ENCODE data around the gene AFAP1.

AFAP1 gene

DNA sequence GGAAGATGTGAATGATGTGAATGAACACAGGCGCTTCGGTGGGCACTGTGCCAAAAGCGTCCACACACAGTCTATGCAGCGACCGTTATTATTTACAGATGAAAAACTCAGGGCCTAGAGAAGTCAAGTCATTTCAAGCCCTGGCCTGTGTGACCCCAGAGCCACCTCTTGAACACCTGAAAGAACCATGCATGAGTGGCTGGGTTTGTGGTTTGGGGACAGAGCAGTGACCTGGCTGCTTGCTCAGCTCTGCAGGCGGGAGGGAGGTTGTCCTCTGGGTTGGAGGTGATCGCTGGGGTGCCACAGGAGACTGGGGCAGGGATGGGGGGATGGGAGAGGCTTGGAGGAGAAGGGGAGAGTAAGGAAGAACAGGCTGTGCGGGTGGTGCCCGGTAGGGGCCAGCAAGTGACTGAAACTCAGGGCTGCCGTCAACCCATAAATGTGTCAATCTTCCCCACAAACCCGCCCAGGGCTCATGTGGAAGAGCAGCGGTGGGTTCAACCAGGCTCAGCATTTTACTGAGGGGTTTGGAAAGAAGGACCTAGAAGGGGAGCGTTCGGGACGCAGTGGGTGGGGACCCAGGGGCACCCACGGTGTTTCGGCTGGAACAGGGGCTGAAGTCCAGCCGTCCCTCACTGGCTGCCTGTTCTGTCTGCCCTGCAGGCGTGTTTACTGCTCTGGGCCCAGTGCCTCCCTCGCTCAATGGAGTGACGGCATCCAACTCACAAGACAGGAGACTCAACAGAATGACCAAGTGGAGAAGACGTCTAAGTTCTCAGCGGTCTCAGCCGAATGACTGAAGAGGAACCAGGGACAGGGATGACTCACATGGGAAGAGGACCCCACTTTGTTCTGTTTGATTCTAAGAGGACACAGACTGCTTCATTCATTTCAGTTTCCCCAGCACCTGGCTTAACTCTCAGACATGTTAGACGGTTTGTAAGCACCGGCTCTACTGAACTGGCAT is 167.8 kb downstream of the AFAP1 start:
- H3K9me2 ChIP-seq (replicated peaks; ENCODE audit: low read depth, low read length) = no peaks in the 10 kb centered on the region
- no peaks in the 10 kb centered on the region for H3K27me3 ChIP-seq (ENCODE audit: insufficient read depth, low read length, poor library complexity, severe bottlenecking)
- no peaks in the 10 kb centered on the region for H3F3A ChIP-seq (ENCODE audit: low read depth)
- H3K4me3 ChIP-seq (ENCODE audit: low read length, poor library complexity, severe bottlenecking) = no peak overlapping the region
- no peaks in the 10 kb centered on the region for H3K36me3 ChIP-seq (ENCODE audit: insufficient read depth, low read length)
- H3K79me2 ChIP-seq (ENCODE audit: insufficient read depth, low read length) = no peaks in the 10 kb centered on the region
- no peak overlapping the region for H3K9ac ChIP-seq (ENCODE audit: low read depth, low read length, poor library complexity, severe bottlenecking)
- no peak overlapping the region for H2AFZ ChIP-seq (ENCODE audit: low read length)
- no peaks in the 10 kb centered on the region for H4K20me1 ChIP-seq (ENCODE audit: insufficient read depth, low read length, poor library complexity, severe bottlenecking)
- H3K4me1 ChIP-seq (ENCODE audit: insufficient read depth, low read length, poor library complexity, severe bottlenecking) = no peaks in the 10 kb centered on the region
- H3K4me2 ChIP-seq (ENCODE audit: low read depth, low read length, poor library complexity, severe bottlenecking) = no peak overlapping the region
- H3K9me3 ChIP-seq (ENCODE audit: insufficient read depth, low read depth, low read length) = no peaks in the 10 kb centered on the region; the same call in 1 of the 2 replicates
- no peak for TF ChIP-seq EZH2phosphoT487 (IDR thresholded peaks at IDR 0.05; ENCODE audit: borderline replicate concordance)
- TF ChIP-seq, protein P1, sequence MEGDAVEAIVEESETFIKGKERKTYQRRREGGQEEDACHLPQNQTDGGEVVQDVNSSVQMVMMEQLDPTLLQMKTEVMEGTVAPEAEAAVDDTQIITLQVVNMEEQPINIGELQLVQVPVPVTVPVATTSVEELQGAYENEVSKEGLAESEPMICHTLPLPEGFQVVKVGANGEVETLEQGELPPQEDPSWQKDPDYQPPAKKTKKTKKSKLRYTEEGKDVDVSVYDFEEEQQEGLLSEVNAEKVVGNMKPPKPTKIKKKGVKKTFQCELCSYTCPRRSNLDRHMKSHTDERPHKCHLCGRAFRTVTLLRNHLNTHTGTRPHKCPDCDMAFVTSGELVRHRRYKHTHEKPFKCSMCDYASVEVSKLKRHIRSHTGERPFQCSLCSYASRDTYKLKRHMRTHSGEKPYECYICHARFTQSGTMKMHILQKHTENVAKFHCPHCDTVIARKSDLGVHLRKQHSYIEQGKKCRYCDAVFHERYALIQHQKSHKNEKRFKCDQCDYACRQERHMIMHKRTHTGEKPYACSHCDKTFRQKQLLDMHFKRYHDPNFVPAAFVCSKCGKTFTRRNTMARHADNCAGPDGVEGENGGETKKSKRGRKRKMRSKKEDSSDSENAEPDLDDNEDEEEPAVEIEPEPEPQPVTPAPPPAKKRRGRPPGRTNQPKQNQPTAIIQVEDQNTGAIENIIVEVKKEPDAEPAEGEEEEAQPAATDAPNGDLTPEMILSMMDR (conservative IDR thresholded peaks at IDR 0.05; ENCODE audit: low read length) = no peak

DNA sequence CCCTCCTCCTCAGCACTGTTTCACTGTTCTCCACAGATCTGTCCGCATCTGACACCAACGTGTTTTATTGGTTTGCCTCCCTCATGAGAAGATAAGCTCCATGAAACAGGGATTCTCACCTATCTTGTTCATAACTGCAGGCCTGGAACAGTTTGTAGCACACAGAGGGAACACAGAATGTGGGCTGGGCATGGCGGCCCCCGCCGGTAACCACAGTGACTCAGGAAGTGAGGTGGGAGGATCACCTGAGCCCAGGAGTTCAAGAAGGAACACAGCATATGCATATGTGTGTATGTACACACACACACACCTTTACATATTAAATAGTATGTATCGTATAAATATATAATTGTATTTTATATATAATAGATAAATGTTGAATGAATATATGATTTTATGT is 168.6 kb downstream of the AFAP1 start:
- no peaks in the 10 kb centered on the region for H3K9me2 ChIP-seq (replicated peaks; ENCODE audit: low read depth, low read length)
- H3K4me1 ChIP-seq (ENCODE audit: insufficient read depth, low read length, poor library complexity, severe bottlenecking) = no peaks in the 10 kb centered on the region
- H3K9ac ChIP-seq (ENCODE audit: low read depth, low read length, poor library complexity, severe bottlenecking) = no peak overlapping the region
- no peaks in the 10 kb centered on the region; the same call in 1 of the 2 replicates for H3K9me3 ChIP-seq (ENCODE audit: insufficient read depth, low read depth, low read length)
- no peak overlapping the region for H2AFZ ChIP-seq (ENCODE audit: low read length)
- H3K27me3 ChIP-seq (ENCODE audit: insufficient read depth, low read length, poor library complexity, severe bottlenecking) = no peaks in the 10 kb centered on the region
- no peak overlapping the region for H3K4me2 ChIP-seq (ENCODE audit: low read depth, low read length, poor library complexity, severe bottlenecking)
- H3K4me3 ChIP-seq (ENCODE audit: low read length, poor library complexity, severe bottlenecking) = no peak overlapping the region
- no peaks in the 10 kb centered on the region for H4K20me1 ChIP-seq (ENCODE audit: insufficient read depth, low read length, poor library complexity, severe bottlenecking)
- H3F3A ChIP-seq (ENCODE audit: low read depth) = no peaks in the 10 kb centered on the region
- TF ChIP-seq, protein P1 (conservative IDR thresholded peaks at IDR 0.05; ENCODE audit: low read length) = no peak
- no peak for TF ChIP-seq EZH2phosphoT487 (IDR thresholded peaks at IDR 0.05; ENCODE audit: borderline replicate concordance)
- no peaks in the 10 kb centered on the region for H3K36me3 ChIP-seq (ENCODE audit: insufficient read depth, low read length)
- no peaks in the 10 kb centered on the region for H3K79me2 ChIP-seq (ENCODE audit: insufficient read depth, low read length)

DNA sequence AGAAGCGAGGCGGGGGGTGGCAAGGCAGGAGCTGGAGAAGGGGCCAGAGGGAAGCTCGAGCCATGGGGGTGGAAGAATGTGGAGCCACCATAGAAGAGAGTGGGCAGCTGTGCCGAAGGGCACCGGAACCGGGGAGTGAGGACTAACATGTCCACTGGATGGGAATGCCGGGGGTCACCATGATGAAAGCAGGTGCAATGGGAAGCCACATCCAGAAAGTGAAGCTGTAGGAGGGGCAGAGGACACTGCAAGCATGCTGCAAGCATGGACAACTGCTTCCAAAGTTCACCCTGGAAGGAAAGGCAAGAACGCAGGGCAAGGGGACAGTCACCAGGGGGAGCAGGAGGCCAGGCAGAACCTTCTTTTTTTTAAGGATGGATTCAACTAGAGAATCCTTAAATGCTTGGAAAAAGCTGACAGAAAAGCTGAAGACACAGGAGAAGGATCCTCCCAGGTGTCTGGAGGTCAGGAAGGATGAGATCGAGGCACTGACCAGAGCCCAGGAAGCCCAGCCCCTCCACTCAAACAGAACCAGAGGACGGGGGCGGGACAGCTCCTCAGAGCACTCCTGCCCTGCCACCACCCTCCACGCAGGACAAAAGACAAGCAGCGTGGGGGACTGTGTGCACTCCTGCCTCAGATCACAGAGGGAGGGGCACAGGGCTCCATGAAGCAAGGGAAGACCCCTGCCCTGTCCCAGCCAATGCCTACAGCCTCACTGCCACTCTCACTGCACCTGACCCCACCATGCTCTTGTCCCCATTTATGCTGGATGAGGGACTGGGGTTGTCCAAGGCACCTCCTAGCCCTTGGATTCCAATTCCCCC is 169.2 kb downstream of the AFAP1 start:
- Histone ChIP-seq H3K27me3 (ENCODE audit: insufficient read depth, low read length, poor library complexity, severe bottlenecking) (no peaks in the 10 kb centered on the region), H3K79me2 (ENCODE audit: insufficient read depth, low read length) (no peaks in the 10 kb centered on the region), H2AFZ (ENCODE audit: low read length) (no peak overlapping the region), H3K4me3 (ENCODE audit: low read length, poor library complexity, severe bottlenecking) (no peak overlapping the region), H4K20me1 (ENCODE audit: insufficient read depth, low read length, poor library complexity, severe bottlenecking) (no peaks in the 10 kb centered on the region), H3K4me2 (ENCODE audit: low read depth, low read length, poor library complexity, severe bottlenecking) (no peak overlapping the region), H3K9ac (ENCODE audit: low read depth, low read length, poor library complexity, severe bottlenecking) (no peak overlapping the region), H3K9me2 (replicated peaks; ENCODE audit: low read depth, low read length) (no peaks in the 10 kb centered on the region), H3K9me3 (ENCODE audit: insufficient read depth, low read depth, low read length) (no peaks in the 10 kb centered on the region; the same call in 1 of the 2 replicates), H3K4me1 (ENCODE audit: insufficient read depth, low read length, poor library complexity, severe bottlenecking) (no peaks in the 10 kb centered on the region), H3K36me3 (ENCODE audit: insufficient read depth, low read length) (no peaks in the 10 kb centered on the region), H3F3A (ENCODE audit: low read depth) (no peaks in the 10 kb centered on the region)
- no peak for TF ChIP-seq EZH2phosphoT487 (IDR thresholded peaks at IDR 0.05; ENCODE audit: borderline replicate concordance)
- TF ChIP-seq, protein P1 (conservative IDR thresholded peaks at IDR 0.05; ENCODE audit: low read length) = no peak; the same call in 1 of the 2 replicates

Data from Loucy (cell line).